GM12865 (cell line): ENCODE measurements around the gene TNC.

Experiments
- DNase-seq: peaks from one replicate; pipeline ENCODE4 v3.0.0; 2010; ENCODE audit warnings: low read depth
- H3K4me3 ChIP-seq: 2 replicates; pipeline ENCODE4 v1.5.1; 2011; ENCODE audit warnings: mild to moderate bottlenecking, low read depth, low read length, control low read depth
- TF ChIP-seq, protein P1 (sequence below): IDR thresholded peaks from 2 replicates; pipeline ENCODE4 v1.5.1; 2011; ENCODE audit warnings: low read length, control low read depth, low read depth, inconsistent platforms; ENCODE audit not compliant: insufficient read depth; ENCODE audit errors: missing control alignments

The TNC gene

DNA sequence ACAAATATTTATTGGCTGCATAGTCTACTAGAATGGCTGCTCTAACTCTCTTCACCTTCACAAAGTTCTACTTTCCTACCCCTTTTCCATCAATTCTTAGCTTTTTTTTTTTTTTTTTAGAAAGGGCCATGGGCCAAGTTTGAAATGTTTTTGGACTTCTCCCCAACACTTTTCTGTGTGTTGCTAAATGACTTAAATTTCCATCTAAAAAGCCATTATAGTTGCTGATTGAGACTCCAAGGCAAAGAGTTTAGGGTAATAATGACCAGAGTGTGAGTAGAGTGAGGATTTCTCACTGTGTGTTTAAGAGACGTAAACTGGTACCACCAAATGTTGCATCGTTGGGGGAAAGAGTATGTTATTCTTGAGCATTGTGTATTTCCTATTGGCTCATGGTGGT is 24.4 kb downstream of the TNC start:
- no peak overlapping the region for H3K4me3 ChIP-seq
- no peak for DNase-seq
- TF ChIP-seq, protein P1, sequence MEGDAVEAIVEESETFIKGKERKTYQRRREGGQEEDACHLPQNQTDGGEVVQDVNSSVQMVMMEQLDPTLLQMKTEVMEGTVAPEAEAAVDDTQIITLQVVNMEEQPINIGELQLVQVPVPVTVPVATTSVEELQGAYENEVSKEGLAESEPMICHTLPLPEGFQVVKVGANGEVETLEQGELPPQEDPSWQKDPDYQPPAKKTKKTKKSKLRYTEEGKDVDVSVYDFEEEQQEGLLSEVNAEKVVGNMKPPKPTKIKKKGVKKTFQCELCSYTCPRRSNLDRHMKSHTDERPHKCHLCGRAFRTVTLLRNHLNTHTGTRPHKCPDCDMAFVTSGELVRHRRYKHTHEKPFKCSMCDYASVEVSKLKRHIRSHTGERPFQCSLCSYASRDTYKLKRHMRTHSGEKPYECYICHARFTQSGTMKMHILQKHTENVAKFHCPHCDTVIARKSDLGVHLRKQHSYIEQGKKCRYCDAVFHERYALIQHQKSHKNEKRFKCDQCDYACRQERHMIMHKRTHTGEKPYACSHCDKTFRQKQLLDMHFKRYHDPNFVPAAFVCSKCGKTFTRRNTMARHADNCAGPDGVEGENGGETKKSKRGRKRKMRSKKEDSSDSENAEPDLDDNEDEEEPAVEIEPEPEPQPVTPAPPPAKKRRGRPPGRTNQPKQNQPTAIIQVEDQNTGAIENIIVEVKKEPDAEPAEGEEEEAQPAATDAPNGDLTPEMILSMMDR = no peak

DNA sequence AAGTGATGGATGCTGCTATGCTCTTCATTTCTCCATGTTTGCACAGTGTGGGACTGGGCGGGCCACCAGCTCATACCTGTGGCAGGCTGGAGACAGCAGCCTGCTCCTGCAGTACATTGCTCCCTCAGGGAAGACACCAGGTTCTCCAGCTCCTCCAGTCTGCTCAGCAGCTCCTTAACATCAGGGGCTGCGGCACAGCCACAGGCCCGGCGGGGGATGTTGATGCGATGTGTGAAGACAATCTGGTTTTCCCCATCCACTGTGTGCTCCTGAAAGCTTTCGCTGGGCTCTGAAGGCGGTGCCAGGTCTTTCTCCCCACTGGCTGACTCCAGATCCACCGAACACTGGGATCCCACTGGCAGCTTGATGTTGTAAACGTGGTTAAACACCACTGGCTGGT is 27.5 kb downstream of the TNC start:
- no peak overlapping the region for H3K4me3 ChIP-seq
- TF ChIP-seq, protein P1 = no peak
- DNase-seq = no peak

GRCh38 chr9:115088860-115089259 is 29.1 kb downstream of the TNC start:
- DNase-seq = no peak
- TF ChIP-seq, protein P1 = no peak
- H3K4me3 ChIP-seq = no peak overlapping the region

DNA sequence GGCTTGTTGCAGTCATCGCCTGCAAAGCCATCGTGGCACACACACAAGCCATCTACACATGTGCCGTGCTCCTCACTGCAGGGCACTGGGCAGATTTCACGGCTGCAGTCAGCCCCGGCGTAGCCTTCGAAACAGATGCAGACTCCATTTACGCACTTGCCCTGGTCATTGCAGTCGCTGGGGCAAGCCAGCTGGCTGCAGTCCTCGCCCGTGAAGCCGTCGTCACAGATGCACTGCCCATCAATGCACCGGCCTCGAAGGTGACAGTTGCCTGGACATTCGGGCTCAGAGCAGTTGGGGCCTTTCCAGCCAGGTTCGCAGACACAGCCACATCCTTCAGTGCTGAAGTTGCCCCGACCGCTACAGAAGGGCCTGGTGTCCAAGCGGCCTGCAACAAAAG is 31.1 kb downstream of the TNC start:
- TF ChIP-seq, protein P1 = no peak
- DNase-seq = no peak
- H3K4me3 ChIP-seq = no peak overlapping the region

- no peak for DNase-seq
- TF ChIP-seq, protein P1 = no peak
- H3K4me3 ChIP-seq = no peak overlapping the region
These were observed 31.5 kb downstream of the TNC start for GRCh38 chr9:115086461-115086860.

DNA sequence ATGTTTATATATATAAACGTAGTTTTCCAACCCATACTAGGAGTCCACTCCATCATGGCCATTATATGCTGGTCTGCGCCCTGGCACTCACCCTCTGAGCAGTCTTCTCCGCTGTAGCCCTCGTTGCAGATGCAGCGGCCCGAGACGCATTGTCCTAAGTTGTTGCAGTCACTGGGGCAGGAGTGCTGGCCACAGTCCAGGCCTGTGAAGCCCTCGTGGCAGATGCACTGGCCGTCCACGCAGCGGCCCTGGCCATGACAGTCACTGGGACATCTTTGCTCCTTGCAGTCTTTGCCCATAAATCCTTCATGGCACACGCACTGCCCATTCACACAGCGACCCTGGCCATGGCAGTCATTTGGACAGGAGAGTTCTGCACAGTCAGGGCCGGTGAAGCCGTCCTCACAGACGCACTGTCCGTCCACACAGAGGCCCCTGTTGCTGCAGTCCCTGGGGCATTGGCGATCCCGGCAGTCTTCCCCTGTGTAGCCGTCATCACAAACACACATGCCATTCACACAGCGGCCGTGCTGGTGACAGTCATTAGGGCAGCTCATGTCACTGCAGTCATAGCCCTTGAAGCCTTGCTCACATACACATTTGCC is 32.1 kb downstream of the TNC start:
- no peak for DNase-seq
- H3K4me3 ChIP-seq = no peak overlapping the region
- TF ChIP-seq, protein P1 = no peak

- DNase-seq = no peak
- H3K4me3 ChIP-seq = no peak overlapping the region
- TF ChIP-seq, protein P1 = no peak
These were observed 33.2 kb downstream of the TNC start for GRCh38 chr9:115084709-115085108.
